Stimulated activated CD4-positive, alpha-beta T cell treated with anti-CD3 and anti-CD28 coated beads, Interleukin-2, amount 100 ng/mL, for 24 hours (primary cell): Measurements from ENCODE around the gene GNL3.
"Not testable (repeated sequence)": the region's sequence is repeated elsewhere in the genome, so short reads cannot be mapped to it uniquely, and the experiment has no call there.

Experiments used
- DNase-seq, 2 donors: peaks; one replicate each; pipeline ENCODE4 v3.0.0-alpha.2; 2020

GNL3 gene

GRCh38 chr3:52685709-52686691 is at the start of gene GNL3, which contains the start of gene PBRM1:
Gene GNL3 (plus strand): TSS chr3:52686032. CDS start chr3:52686093, 61 bp downstream.
Gene PBRM1 (minus strand): TSS chr3:52685913.
- DNase-seq, result peak; percentile 91 to 93

- DNase-seq, result no peak
These were observed 49.2 kb upstream of the GNL3 start for GRCh38 chr3:52636673-52637072.

- no peak for DNase-seq
These were observed 40.3 kb upstream of the GNL3 start for GRCh38 chr3:52645549-52645948.

GRCh38 chr3:52649461-52650210 is 36.2 kb upstream of the GNL3 start:
- DNase-seq, result no peak

GRCh38 chr3:52650439-52650838 is 35.4 kb upstream of the GNL3 start:
- no peak for DNase-seq

GRCh38 chr3:52651592-52651991 is 34.2 kb upstream of the GNL3 start:
- no peak for DNase-seq

- DNase-seq, result no peak
These were observed 29.9 kb upstream of the GNL3 start for GRCh38 chr3:52655895-52656294.

- DNase-seq, result no peak
These were observed 25.8 kb upstream of the GNL3 start for GRCh38 chr3:52660046-52660445.

- no peak for DNase-seq
These were observed 22.7 kb upstream of the GNL3 start for GRCh38 chr3:52663098-52663497.

GRCh38 chr3:52670621-52671521 is 15.0 kb upstream of the GNL3 start:
- DNase-seq, result peak; percentile 33 to 56

- no peak for DNase-seq
These were observed 14.2 kb upstream of the GNL3 start for GRCh38 chr3:52671676-52672075.

GRCh38 chr3:52676201-52676600 is 9.6 kb upstream of the GNL3 start:
- DNase-seq, result not testable (repeated sequence)

- DNase-seq, result no peak
These were observed 7.3 kb upstream of the GNL3 start for GRCh38 chr3:52678265-52679198.

- no peak for DNase-seq
These were observed 6.7 kb upstream of the GNL3 start for GRCh38 chr3:52679199-52679538.

- DNase-seq, result no peak
These were observed 6.0 kb upstream of the GNL3 start for GRCh38 chr3:52679811-52680210.

GRCh38 chr3:52681596-52681995 is 4.2 kb upstream of the GNL3 start:
- no peak for DNase-seq

GRCh38 chr3:52682016-52682415 is 3.8 kb upstream of the GNL3 start:
- DNase-seq, result peak; percentile 43 to 54

- no peak for DNase-seq
These were observed 2.2 kb upstream of the GNL3 start for GRCh38 chr3:52683611-52684010.

GRCh38 chr3:52684184-52684583 is 1.6 kb upstream of the GNL3 start:
- DNase-seq, result no peak

GRCh38 chr3:52685285-52685708 is 535 bp upstream of the GNL3 start:
- peak; percentile 82 to 88 for DNase-seq

- DNase-seq, result no peak
These were observed 2.4 kb downstream of the GNL3 start for GRCh38 chr3:52688266-52688665.

- DNase-seq, result no peak
These were observed 3.3 kb downstream of the GNL3 start for GRCh38 chr3:52689151-52689550.
